ENCODE results near the gene E2F2.

The E2F2 gene

DNA sequence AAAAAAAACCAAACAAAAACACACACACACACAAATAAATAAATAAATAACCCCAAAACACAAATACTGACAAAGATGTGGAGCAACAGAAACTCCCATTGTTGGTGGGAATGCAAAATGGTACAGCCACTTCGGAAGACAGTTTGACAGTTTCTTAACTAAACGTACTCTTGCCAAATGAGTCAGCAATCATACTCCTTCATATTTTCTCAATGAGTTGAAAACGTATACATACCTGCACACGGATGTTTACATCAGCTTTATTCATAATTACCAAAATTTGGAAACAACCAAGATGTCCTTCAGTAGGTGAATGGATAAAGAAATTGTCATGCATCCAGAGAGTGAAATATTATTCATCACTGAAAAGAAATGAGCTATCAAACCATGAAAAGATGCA lies 70.5 kb downstream of the E2F2 start:
- no peak for DNase-seq (ENCODE audit: low read depth)

DNA sequence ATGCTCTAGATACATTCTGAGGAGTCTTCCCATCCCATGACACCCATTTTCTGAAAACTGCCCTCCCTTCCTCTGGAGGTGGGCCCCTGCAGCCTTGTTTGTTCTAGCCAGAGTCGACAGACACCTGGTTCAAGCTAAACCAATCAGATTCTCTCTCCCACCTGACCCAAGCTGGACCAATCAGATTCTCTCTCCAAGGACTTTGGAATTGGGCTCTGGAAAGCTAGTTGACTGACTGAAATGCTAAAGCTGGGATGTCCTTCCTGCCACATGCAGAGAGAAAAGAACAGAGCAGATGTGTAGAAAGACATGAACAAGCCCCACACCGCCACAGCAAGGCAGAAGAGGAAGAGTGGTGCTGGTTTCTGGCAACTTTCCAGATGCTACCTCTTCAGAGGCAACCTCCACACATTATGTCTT lies 71.7 kb downstream of the E2F2 start:
- no peak for DNase-seq (ENCODE audit: low read depth)
